ENCODE measurements around the gene ACAD9. TPM values are rescaled to one million over a fixed set of nuclear protein-coding genes. Genes with fewer than 3 reads are reported as not detected.

Gene ACAD9
- total and polyA plus RNA-seq, 2 donors (not counting 1 experiment from before 2014, with no cell fraction given) = 33.6 to 57.6 TPM

- Mint-ChIP-seq H3K27ac (no peak overlapping the region), H3K4me1 (peaks cover 4% of the 10 kb centered on the region), H3K27me3 (peaks cover 4% of the 10 kb centered on the region), H3K4me3 (no peak overlapping the region), H3K9me3 (ENCODE audit: insufficient read depth) (no peaks in the 10 kb centered on the region)
- intact Hi-C loops (cut with micrococcal nuclease) = no loop called here
- Histone ChIP-seq H3K9me3 (ENCODE audit: control extremely low read depth in 1 of 3, control insufficient read depth in 2 of 3, insufficient read depth in 1 of 3, low read length in 2 of 3) (no peaks in the 10 kb centered on the region), H2AFZ (ENCODE audit: insufficient read depth, low read depth, low read length, poor library complexity, severe bottlenecking) (no peak overlapping the region), H3K4me1 (ENCODE audit: control insufficient read depth in 2 of 2, insufficient read depth in 2 of 2, low read length in 2 of 2) (no peaks in the 10 kb centered on the region), H3K4me3 (ENCODE audit: control extremely low read depth in 1 of 5, extremely low read depth in 1 of 5, insufficient read depth in 1 of 5, low read depth in 2 of 5, low read length in 4 of 5) (no peak overlapping the region), H3K27ac (ENCODE audit: low read length in 2 of 2) (no peak overlapping the region), H3K79me2 (ENCODE audit: control insufficient read depth, insufficient read depth, low read length) (no peaks in the 10 kb centered on the region), H3K27me3 (replicated peaks in 1 of 4; ENCODE audit: control extremely low read depth in 1 of 4, control insufficient read depth in 3 of 4, insufficient read depth in 4 of 4, low read length in 3 of 4) (no peaks in the 10 kb centered on the region), H3K36me3 (replicated peaks in 1 of 2; ENCODE audit: control extremely low read depth in 1 of 2, control insufficient read depth in 1 of 2, extremely low read depth in 1 of 2, insufficient read depth in 2 of 2, low read length in 1 of 2) (no peaks in the 10 kb centered on the region), H3K4me2 (replicated peaks; ENCODE audit: low read depth, low read length, poor library complexity, severe bottlenecking) (no peak overlapping the region), H3K9ac (ENCODE audit: low read length) (no peak overlapping the region), H4K20me1 (ENCODE audit: control insufficient read depth, insufficient read depth, low read length, poor library complexity, severe bottlenecking) (no peaks in the 10 kb centered on the region)
- ATAC-seq (ENCODE audit: low read depth) (no peak), DNase-seq (no peak)
- POLR2A ChIA-PET = no interaction called here
- CTCF ChIA-PET = no interaction called here
- TF ChIP-seq CTCF (IDR thresholded peaks at IDR 0.05) (no peak), EZH2 (IDR thresholded peaks at IDR 0.05; ENCODE audit: borderline replicate concordance, insufficient read depth, low read depth, low read length, poor library complexity, severe bottlenecking) (no peak)
- 54% methylated on average over 1 of the region's 4 CpGs for WGBS (ENCODE audit: insufficient coverage)
Measured at GRCh38 chr3:128872282-128872681, 7.1 kb upstream of the ACAD9 start.

- Histone ChIP-seq H3K4me1 (ENCODE audit: control insufficient read depth in 2 of 2, insufficient read depth in 2 of 2, low read length in 2 of 2) (peaks cover 0 to under 1% of the 10 kb centered on the region in 2 donors), H3K27ac (ENCODE audit: low read length in 2 of 2) (no peak overlapping the region), H3K4me3 (ENCODE audit: control extremely low read depth in 1 of 5, extremely low read depth in 1 of 5, insufficient read depth in 1 of 5, low read depth in 2 of 5, low read length in 4 of 5) (no peak overlapping the region), H4K20me1 (ENCODE audit: control insufficient read depth, insufficient read depth, low read length, poor library complexity, severe bottlenecking) (no peaks in the 10 kb centered on the region), H3K4me2 (replicated peaks; ENCODE audit: low read depth, low read length, poor library complexity, severe bottlenecking) (no peak overlapping the region), H2AFZ (ENCODE audit: insufficient read depth, low read depth, low read length, poor library complexity, severe bottlenecking) (no peak overlapping the region), H3K9me3 (ENCODE audit: control extremely low read depth in 1 of 3, control insufficient read depth in 2 of 3, insufficient read depth in 1 of 3, low read length in 2 of 3) (no peaks in the 10 kb centered on the region), H3K36me3 (replicated peaks in 1 of 2; ENCODE audit: control extremely low read depth in 1 of 2, control insufficient read depth in 1 of 2, extremely low read depth in 1 of 2, insufficient read depth in 2 of 2, low read length in 1 of 2) (no peaks in the 10 kb centered on the region), H3K79me2 (ENCODE audit: control insufficient read depth, insufficient read depth, low read length) (peaks cover 2% of the 10 kb centered on the region), H3K9ac (ENCODE audit: low read length) (no peak overlapping the region), H3K27me3 (replicated peaks in 1 of 4; ENCODE audit: control extremely low read depth in 1 of 4, control insufficient read depth in 3 of 4, insufficient read depth in 4 of 4, low read length in 3 of 4) (no peaks in the 10 kb centered on the region)
- intact Hi-C loops (cut with micrococcal nuclease) = no loop called here
- WGBS (ENCODE audit: insufficient coverage) = 98% methylated on average over 8 of the region's 8 CpGs
- Mint-ChIP-seq H3K27ac (no peak overlapping the region), H3K9me3 (ENCODE audit: insufficient read depth) (no peaks in the 10 kb centered on the region), H3K4me1 (peaks cover 7% of the 10 kb centered on the region), H3K4me3 (no peak overlapping the region), H3K27me3 (peaks cover 4% of the 10 kb centered on the region)
- POLR2A ChIA-PET = no interaction called here
- no peak for TF ChIP-seq CTCF (IDR thresholded peaks at IDR 0.05)
- no peak for ATAC-seq (ENCODE audit: low read depth)
- no peak for DNase-seq
- CTCF ChIA-PET = no interaction called here
Measured at GRCh38 chr3:128872744-128873143, 6.7 kb upstream of the ACAD9 start.

Data from B cell (primary cell).